Middle frontal gyrus (tissue), 1 donor: ENCODE results near the gene ECD.

Experiments
- DNase-seq: peaks from one replicate; pipeline ENCODE4 v3.0.0-alpha.2; 2015; ENCODE audit warnings: low spot score; ENCODE audit errors: extremely low spot score

The ECD gene

DNA sequence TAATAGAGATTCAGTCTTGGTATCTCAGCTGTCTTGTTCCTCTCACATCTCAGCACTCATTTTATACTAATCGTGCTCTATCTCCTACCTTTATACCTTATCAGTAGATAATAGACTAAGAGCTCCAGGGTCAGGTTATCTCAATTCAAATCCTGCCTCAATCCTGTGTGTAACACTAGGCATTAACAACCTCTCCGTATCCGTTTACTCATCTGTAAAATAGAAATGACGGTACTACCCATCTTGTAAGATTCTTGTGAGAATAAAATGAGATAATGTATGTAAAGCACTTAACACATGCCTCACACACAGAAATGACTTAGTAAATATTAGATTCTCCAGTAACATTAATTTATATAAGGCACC is 70.5 kb downstream of the ECD start:
- no peak for DNase-seq

DNA sequence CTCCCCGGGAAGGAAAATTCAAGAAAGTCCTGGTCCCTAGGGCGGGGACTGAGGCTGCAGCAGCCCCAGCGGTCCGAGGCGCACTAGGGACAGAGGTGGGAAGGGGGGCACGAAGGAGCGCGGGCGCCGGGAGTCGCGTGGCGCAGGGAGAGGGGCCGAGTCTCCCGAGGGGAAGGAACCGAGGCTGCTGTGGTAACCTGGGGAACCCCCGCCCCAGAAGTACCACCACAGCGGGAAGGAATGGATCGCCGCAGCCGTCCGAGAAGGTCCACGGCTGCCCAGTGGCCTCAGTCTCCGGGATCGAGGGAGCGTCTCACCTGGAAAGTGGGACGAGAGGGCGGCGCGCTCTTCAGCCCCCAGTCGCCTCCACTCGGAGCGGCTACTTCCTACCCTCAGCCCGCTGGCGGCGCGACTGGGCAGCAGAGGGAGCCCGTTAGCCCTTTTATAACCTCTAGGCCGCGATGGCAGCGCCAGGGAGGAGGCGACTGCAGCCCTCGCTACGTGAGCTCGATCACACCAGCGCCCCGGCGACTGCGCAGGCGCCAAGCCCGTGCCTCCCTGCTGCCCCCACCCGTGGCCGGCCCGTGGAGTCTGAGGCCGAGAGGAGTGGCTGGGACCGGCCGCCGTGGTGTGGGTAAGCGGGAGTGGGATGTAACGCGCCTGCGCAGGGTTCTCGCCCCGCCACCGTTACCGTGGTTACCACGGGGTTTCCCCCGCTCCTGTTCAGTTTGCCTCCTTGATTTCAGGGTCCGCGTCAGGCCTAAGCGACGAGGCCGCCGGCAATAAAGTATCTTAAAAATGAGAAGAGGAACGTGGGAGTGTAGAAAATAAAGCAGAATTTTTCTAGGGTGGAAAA is 71.1 kb downstream of the ECD start, which contains the start of gene P4HA1:
TSS of gene P4HA1 (minus strand) at position 418 of the 856 bp plus-strand sequence. CDS start 21,983 bp downstream, outside the sequence.
- peak; percentile 98 for DNase-seq

DNA sequence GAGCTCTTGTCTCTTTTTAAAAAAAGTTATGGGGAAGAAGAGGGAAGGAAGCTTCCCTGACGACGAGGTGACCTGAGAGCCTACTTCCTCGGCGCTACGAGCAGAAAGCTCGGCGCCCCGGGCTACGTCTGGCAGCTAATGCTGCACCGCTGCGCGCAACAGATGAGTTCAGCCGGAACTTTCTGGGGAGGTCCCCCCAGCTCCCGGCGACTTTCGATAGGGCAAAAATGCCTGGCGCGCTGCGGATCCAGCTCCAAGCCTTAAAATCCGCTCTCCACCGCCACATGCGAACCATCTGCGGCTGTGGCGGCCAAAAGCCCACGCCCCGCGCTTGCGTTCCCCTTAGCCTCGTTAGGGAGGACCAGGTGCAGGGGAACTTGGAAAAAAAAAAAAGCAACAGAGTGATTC is 71.8 kb downstream of the ECD start:
- no peak for DNase-seq

DNA sequence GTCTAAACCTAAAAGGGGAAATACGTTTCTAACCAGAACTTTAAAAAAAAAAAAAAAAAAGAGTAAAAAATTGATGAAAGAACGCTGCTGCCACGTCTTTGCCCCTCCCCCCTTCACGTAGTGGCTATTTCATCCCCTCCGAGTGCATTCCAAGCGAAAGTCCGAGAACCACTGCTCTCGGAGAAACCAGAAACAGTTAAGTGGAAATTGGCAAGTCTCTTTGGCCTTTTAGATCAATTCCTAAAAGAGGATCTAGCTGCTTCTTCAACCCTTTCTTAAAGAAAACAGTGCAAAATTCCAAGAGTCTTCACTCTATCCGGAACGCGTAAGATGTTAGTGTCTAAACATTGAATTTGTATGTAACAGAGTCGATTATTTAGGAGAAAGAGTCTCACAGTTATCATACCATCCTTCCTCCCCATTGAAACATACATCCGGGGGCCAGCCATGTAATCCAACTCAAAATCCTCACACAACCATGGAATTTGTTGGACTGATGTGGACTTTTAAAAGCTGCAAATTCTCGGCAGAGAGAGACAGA is 72.3 kb downstream of the ECD start:
- DNase-seq: no peak

DNA sequence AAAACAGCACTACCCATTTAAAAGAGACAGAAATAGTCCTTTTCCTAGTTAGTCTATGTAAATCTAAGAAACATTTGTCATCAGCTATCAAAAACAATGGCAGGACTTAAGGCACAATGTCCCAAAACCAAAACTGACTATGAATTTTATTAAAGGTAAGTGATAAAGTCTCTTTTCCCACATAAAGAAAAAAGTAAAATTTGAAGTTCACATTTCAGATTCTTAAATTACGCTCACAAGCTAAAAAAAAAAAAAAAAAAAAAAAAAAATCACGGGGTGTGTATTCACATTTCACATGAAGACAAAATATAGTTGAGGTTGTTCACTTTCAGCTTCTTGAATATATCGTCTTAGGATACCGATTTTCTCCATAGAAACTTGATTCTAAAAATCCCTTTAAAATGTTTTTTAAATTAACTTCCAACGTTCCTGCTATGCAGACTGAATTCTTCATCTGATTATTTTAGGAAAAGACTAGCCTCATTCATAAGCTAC is 72.8 kb downstream of the ECD start:
- DNase-seq: no peak

DNA sequence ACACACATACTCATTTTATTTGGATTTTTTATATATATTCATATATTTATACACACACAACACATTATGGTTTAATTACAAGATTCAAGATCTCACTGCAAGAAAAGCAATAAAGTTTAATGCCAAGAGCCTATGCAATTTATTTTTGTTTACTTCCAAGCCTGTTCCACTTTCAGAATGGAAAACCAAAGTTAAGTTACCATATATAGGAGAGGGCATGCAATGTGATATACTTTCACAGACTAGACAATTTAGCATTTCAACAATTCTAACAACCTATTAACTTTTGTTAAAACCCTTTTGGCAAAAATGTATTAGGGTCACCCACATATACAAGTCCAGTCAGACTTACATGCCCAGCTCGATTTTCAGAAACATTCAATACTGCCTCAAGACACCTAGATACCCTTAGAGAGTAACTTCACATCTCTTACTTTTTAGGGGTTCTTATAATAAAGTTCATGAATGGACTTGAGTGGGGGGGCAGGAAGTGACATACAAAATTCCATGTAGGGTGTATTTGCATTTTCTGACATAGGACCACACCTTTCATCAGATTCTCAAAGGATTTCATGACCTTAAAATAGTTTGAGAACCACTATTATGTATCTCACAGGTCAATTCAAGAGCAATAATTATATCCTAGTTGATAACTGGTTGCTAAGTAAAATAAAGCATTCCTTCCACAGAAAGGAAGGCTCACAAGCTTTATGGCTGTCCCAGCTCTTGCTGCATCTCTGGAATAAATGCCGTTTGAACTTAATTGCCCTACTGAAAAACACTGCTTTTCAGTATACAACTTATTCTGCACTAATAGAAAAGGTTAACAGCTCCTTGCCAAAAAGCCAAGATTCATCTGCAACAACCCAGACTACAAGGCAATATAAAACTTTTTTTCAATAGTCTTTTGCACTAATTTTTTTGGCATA is 73.6 kb downstream of the ECD start:
- no peak for DNase-seq

DNA sequence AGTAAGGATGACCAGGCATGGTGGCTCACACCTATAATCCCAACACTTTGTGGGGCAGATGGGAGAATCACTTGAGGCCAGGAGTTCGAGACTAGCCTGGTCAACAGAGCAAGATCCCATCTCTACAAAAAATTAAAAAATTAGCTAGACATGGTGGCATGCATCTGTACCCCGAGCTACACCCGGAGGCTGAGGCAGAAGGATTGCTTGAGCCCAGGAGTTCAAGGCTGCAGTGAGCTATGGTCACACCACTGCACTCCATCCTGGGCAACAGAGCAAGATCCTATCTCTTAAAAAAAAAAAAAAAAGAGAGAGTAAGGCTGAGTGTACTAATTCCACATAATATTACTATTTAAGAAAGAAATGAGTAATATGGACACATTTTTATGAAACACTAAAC is 75.0 kb downstream of the ECD start:
- no peak for DNase-seq

DNA sequence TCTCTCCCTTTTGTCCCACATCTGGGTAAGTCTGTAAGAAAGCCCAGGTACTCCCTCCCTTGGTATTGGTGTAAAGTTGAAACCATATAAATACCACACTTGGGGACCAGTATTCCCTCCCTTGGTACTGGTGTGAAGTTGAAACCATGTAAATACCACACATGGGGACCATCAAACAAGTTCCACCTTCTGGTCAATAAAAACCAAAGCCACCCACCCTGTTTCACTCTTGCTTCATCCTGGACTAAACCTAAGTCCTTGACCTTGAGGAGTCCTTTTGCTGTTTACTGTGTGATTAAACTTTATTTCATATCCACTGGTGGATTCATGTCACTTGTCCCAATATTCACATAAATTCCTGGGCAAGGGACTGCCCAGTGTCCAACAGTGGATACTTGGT is 79.5 kb downstream of the ECD start:
- no peak for DNase-seq

DNA sequence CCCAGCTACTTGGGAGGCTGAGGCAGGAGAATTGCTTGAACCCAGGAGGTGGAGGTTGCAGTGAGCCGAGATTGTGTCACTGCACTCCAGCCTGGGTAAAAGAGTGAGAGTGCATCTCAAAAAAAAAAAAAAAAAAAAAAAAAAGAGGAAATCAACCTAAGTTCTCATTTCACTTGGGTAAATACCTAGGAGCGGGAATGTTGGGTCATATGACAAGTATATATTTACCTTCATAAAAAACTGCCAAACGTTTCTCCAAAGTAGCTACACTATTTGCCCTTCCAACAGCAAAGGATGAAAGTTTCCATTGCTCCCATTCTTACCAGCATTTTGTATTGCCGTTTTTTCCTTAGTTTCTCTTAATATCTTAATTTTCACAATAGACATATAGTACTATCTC is 81.0 kb downstream of the ECD start:
- DNase-seq: no peak

DNA sequence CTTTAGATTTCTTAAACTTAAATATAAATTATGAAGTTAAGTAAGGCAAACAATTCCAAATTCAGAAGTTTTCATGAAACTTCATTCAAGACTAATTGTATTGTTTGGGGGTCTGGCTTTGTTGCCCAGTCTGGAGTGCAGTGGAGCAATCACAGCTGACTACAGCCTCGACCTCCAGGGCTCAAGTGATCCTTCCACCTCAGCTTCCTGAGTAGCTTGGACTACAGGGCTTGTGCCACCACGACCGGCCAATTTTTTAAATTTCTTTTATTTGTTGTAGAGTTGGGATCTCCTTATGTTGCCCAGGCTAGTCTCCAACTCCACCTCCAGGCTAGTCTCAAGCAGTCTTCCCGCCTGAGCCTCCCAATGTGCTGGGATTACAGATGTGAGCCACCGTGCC is 83.6 kb downstream of the ECD start:
- no peak for DNase-seq
